RPMI8226 (cell line): ENCODE results near the gene STH.

Source experiments
- DNase-seq: peaks from one replicate; pipeline ENCODE4 v3.0.0-alpha.2; 2015

The STH gene

DNA sequence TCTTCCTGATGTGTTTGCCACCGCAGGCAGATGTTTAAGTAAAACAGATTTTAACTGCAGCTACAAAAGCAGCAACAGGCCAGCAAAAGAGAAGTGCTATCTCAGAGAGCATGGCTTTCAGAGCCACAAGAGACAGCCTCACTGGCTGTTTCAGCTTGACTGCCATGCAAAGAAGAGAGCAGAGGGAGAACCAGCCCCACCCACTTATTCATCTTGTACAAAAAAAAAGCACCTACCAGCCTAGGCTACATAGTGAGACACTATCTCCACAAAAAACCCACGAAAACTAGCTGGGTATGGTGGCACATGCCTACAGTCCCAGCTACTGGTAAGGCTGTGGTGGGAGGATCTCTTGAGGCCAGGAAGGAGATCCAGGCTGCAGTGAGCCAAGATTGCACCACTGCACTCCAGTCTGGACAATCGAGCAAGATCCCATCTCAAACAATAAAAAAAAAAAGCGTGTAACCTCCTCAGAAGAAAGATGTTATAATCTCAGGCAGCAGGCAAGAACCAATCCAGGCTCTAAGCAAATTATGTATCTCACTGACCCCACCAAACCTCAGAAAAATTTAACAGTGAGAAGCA, 30.0 kb downstream of the STH start:
- DNase-seq, result no peak

DNA sequence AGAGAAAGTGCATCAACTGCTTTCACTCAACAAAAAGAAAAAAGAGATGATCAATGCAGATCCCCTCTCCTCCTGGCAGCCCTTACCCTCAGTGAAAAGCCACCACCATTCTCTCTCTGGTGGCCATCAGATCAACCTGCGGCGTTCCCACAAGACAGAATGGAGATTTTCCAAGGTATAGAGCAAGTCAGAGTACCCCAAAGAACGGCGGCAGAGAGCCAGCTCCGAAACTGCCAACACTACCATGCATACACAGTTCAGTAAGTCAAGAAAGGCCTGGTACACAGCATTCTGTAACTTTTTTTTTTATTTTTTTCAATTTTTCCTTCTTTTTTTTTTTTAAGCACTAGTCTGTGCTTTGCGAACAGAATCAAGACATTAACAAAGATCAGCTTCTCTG, 30.6 kb downstream of the STH start:
- no peak for DNase-seq

DNA sequence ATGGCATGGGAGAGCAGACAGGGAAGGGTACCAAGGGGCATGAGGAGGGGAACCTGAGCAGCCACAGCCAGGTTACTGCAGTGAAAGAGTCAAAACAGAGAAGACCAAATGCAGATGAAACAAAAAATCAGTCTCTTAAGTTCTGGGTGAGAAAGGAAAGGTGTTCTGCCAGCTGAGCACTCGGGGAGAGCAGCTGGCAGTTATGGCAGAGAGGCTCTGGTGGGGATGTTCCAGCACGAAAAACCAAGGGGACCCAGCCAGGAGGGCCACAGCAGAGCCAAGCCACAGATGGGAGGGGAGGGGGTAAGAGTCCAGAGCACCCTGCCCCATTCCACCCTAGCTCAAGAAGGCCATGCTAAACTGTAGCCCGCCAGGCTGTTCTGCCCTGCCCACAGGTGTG, 31.7 kb downstream of the STH start:
- no peak for DNase-seq

DNA sequence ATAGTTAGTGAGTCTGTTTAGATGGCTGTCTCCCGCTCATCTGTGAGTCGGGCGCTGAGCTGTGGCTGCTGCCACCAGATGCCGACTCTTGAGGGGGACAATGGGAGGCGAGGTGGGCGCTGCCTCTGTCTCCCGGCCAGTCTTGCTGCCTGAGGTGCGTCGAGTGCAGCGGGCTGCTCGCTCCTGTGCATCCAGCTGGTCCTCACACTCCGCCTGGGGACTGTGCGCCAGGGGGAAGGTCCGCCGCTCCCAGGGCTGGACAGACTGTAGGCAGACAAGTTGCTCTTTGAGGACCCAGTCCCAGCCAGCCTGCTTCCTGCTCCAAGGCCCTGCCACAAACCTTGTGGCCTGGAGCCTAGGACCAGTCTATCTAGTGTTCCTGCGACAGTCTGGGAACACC, 32.4 kb downstream of the STH start:
- no peak for DNase-seq

DNA sequence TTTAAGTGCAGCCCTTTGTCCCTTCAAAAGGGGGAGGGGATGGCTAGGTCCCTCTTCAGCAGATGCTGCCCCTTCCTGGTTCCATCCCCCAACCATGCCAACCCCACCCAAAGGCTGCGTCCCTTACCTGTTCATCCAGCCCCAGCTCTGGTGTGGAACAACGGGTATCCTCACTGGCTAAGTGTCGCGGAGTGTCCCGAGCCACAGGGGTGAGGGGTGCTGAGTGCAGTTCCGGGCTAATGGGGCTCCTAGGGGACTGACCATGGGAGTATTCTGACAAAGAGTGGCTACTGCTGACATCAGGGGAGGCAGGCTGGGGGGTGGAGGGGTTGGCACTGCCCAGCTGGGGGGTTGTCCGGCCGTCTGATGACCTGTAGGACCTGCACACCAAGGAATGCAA, 32.9 kb downstream of the STH start:
- DNase-seq, result no peak

DNA sequence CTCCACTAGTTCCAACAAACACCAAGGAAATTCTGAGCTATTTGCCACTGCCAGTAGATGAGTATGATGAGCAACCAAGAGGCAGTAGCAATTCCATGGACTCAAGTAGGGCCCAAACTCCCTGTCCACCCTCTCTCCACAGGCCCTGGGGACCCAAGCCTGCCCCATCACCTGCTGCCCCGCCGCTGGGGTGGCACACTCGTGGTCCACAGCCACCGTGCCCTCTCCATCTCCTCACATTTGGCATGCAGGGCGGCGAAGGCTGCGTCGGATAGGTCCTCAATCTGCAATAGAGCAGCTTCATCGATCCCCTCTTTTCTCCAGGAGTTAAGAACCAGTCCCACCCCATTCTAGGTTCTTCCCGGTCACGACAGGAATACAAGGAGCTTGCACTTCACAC, 33.9 kb downstream of the STH start:
- DNase-seq, result no peak

DNA sequence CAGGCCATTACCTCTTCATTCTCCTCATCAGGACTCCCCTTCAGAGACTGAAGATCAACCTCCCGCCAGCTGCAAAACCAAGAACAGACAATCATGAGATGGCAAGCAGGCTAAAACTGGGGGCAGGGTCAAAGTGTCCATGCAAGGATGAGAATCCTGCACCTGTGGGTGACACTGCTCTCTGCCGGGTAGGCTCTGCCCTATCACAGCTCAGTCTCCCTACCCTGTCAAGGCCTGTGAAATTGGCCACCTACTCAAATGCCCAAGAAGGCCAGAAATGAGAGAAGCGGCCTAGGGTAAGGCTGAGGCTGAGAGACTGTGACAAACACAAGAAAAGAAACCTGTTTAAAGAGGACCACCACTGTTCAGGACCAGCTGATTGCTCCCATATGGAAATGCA, 34.3 kb downstream of the STH start:
- no peak for DNase-seq

DNA sequence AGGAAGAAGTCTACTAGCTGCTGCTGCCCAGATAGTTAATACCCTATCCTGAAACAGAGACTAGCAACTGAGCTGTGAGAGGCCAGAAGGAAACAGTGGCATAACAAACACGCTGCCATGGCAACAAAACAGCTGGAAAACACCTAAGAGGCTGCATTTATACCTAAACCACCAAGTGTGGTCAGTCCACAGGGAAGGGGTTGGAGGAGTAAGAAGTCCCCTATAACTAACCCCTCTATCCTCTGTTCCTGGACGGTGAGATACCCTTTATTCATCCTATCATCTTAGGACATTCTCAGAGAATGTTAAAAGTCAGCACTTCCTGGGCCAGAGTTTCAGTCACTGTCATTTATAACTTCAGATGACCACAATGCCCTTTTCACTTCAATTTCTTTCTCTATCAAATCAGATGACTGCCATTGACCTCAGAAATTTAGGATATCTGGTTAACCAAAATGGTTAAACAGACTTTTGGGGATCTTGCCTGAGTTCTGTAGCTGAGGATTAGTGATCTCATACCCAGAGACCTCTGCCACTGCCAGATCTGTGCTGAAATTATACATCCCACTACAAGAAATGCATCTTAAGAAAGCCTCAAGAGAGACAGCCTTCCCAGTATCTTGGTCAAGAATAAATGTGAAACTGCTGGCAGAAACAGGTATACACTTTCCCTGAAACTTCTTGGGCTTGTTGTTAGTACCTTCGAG, 36.2 kb downstream of the STH start:
- DNase-seq, result no peak

DNA sequence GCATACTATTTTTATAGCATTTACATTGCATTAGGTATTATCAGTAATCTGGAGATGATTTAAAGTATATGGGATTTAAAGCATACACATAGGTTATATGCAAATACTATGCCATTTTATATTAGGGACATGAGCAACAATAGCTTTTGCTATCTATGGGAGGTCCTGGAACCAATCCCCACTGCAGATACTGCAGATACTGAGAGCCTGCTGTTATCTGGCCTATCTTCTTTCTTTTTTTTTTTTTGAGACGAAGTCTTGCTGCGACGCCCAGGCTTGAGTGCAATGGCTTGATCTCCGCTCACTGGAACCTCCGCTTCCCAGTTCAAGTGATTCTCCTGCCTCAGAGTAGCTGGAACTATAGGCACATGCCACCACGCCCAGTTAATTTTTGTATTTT, 37.4 kb downstream of the STH start:
- no peak for DNase-seq

DNA sequence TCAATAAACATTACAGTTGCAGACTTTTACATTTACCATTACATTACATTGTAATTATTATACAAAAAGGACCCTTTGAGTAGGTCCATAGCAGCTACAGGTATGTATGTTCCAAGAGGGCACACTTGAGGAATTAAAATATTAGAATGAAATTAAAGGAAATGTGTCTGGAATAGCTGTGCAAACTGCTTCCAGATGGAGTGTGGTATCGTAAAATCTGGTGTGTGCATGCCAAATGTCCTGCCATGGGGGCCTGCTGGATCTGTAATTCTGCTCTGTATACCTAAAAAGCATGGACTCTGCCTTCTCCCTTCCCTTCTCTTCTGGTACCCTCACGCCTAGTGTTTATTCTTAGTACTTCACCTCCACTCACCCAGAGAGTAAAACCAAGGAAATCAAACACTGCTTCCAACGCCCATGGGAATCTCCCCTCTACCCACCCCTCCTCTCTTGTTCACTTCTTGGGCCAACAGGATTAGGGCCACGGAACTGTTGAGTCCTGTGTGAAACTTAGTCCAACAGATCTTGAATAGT, 38.7 kb downstream of the STH start:
- no peak for DNase-seq

DNA sequence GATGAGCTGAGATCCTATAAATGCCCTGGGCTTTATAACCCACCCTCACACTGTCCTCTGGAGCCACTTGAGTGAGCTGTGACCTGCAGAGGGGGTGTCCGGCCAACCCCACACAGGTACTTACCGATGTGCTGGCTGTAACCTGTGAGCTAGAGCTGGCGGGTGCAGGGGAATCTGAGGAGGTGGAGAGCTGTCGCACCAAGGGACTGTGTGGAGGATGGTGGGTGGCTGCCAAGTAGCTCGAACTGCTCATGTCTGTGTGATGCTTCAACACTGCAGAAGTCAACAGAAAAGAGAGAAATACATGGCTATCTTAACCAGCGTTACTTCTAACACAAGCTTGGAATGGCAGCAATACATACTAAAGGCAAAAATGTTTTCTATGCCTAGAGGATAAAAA, 39.4 kb downstream of the STH start:
- no peak for DNase-seq

DNA sequence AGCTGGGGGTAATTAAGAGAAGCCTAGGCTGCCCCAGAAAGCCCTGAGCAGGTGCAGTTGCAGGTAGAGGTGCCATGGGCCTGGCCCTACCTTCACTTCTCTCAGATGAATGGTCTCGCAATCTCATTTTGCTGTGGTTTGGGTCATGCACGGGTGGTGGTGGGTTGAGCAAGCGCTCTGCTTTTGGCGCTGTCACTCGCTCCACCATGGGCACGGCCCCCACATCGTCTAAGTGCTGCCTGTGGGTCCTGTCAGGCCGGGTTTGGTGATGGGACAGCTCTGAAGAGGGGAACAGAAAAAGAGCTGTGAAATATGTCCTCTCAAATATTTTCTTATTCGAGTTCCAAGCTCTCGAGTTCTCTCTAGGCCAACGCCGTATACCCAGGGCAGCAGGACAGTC, 39.9 kb downstream of the STH start:
- DNase-seq, result no peak

DNA sequence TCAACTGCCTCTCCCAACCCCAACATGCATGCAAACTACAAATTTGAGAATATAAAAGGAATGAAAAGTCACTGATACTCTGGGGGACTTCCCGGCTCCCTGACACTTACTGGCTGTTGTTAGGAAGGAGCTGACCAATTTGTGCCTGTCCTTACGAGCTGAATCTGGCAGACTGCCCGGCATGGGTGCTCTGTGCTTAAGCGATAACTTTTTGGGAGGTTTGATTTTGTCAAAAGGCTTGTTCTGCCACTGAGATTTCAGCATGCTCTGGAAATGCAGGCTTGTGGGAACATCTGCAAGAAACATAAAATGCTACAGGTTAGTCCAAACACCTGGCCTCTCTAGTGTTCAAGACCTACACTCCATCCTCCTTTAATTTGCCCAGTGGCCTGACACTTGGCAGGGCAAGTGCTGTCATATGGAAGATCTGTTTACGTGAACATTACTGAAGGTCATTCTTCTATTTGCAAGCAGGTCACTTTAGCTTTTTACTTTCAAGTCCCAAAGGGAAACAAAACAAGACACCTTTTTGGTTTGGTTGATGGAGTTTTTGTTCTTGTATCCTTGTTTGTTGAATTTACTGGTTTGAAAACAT, 40.6 kb downstream of the STH start:
- DNase-seq, result no peak

DNA sequence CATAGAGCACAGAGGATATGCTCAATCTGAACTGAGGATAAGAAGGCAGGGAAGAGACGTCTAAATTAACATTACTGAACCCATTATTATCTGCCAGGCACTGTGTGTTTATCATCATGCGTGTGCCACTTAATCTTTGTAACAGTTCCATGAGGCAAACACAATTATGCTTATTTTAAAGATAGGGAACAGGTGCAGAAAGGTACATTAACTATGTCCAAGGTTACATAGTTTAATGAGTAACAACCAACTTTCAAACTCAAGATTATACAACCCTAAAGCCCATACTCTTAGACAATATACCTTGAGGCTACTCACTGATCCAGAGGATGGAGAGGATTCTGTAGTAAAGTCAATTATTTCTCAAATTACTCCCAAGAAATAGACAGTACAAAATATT, 43.2 kb downstream of the STH start:
- no peak for DNase-seq

DNA sequence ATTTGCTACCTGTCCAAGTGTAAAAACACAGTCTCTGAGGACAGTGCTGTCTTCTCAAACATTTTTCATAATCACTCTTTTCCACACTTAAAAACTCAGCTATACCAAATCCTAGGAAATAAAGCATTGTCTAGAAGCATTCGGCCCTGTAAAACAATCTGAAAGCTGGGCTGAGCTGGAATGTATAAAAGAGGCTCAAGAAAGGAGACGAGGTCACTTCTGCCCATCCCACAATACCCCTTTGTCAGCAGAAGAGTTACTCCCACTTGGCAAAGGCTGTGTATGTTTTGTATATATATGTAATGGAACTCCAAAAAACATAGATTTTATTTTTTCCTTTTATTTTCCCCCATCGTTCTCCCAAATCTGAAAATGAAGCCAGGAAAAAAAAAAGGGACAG, 43.9 kb downstream of the STH start:
- no peak for DNase-seq

DNA sequence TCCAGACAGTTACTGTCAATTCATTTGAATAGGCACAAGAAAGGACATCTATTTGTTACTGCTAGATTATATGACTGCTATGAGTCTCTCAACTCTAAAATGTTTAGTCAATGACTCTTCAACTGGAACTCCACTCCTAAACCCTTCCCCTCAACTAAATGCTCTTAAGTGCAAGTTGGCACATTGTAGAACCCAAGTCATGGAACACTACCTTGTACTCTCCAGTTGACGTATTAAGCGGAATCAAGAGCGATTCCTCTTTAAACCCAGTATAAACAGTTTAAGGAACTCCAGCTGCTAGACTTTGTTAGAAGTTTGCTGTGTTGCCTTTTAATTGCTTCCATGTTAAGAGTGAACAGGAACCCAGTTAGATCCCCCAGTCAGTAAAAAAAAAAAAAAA, 44.6 kb downstream of the STH start:
- DNase-seq, result no peak

DNA sequence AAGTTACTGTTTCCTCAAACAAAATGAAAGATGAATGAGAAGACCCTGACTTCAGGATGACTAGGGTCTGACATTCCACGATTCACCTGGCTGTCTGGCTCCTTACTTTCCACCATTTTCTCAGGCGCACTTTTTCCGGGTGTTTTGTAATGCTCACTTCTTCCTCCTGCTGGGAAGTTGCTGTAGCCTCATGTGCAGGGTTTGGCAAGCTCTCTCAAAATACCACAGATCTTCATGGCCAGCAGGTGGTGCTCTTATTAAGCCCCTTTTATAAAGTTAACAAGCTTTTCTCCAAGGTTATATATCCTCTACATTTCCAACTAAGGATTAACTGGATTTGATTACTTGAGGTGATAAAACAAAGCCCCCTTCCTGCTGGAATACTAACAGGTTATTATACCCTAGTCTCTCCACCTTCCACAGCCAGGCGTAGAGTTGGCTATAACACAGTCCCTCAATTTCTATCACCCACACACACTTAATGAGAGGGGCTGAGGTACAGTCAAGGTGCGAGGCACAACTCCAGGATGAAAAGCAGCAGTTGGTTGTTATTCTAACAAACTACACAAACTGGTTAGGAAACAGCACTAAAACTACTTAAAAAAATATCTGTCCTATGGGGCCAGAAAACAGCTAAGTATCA, 45.4 kb downstream of the STH start:
- peak; percentile 56 for DNase-seq

DNA sequence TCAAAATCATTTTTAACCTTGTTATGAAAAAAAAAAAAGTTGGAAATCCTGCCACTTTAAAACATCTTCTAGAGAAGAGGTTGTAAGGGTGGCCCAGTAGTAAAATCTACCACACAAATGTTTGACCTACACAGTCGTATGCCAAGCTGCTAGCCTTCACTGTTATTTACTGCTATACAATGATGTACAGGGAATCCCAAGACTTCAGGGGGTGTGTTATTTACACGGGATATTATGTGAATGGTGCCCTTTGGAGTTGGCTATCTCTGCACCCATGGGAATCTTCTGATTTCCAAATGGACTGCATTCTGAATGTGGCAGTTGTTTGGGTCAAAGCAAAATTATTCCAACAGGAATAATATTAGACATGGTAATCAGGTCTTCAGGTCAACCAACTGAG, 45.9 kb downstream of the STH start:
- DNase-seq, result no peak

DNA sequence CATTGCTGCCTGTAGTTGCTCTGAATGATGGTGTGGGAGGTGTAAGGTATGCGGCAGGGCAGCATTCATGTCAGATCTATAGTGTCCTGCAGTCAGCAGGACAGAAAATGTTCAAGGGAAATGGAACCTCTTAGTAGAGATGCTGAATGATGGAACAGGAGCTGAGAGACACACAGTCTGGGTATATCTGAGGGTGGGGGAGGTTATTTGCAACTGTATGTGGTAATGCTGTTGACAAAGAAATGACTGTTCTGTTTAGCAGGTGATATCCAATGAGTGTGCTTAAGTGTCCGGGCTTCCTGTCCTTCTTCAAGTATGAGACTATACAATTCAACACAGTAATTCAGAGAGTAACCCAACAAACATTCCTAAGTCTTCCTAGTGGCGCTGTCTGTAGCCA, 46.6 kb downstream of the STH start:
- DNase-seq, result no peak

DNA sequence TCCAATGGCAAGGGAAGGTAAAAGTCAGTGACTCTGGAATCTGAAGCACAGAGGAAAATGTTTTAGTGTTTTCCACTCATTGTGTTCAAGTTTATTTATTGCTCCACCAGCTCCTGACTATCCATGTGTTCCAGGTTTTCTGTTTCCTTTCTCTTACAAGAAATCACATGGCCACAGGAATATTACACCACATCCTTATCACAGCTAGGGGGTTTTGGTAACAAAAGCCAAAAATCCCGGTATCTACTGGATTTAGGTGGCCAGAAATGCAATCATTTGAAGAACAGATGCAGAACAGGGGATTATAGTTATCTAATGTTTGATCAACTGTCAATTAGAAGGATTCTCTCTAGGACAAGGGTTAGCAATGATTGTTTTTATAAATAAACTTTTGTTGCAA, 47.9 kb downstream of the STH start:
- DNase-seq, result no peak

DNA sequence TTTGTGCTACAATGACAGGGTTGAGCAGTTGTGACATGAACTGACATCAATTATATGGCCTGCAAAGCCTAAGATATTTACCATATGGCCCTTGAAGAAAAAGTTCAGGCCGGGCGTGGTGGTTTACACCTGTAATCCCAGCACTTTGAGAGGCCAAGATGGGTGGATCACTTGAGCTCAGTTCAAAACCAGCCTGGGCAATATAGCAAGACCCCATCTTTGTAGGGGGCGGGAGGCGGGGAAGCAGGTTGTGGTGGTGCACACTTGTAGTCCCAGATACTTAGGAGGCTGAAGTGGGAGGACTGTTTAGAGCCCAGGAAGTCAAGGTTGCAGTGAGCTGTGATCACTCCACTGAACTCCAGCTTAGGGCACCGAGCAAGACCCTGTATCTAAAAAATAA, 48.3 kb downstream of the STH start:
- no peak for DNase-seq

DNA sequence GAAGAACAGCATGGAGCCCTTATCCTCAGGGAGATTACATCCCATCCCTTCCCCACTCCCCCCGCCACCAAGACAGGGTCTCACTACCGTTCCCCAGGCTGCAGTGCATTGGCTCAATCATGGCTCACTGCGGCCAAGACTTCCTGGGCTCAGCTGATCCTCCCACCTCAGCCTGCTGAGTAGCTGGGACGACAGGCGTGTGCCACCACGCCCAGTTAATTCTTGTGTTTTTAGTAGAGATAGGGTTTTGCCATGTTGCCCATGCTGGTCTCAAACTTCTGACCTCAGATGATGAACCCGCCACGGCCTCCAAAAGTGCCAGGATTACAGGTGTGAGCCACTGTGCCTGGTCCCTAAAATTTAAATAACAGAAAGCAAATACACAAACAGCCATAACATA, 48.8 kb downstream of the STH start:
- DNase-seq, result no peak
